HG02938 (cell line): Measurements from ENCODE around the gene FDXR.
"Not testable (repeated sequence)": the region's sequence is repeated elsewhere in the genome, so short reads cannot be mapped to it uniquely, and the experiment has no call there.

ENCODE experiments used
- ATAC-seq: cut with Tn5 transposase; IDR thresholded peaks from one replicate; pipeline ENCODE4 v1.9.1; 2021; ENCODE audit warnings: mild to moderate bottlenecking, moderate library complexity; ENCODE audit not compliant: unreplicated experiment

The FDXR gene

DNA sequence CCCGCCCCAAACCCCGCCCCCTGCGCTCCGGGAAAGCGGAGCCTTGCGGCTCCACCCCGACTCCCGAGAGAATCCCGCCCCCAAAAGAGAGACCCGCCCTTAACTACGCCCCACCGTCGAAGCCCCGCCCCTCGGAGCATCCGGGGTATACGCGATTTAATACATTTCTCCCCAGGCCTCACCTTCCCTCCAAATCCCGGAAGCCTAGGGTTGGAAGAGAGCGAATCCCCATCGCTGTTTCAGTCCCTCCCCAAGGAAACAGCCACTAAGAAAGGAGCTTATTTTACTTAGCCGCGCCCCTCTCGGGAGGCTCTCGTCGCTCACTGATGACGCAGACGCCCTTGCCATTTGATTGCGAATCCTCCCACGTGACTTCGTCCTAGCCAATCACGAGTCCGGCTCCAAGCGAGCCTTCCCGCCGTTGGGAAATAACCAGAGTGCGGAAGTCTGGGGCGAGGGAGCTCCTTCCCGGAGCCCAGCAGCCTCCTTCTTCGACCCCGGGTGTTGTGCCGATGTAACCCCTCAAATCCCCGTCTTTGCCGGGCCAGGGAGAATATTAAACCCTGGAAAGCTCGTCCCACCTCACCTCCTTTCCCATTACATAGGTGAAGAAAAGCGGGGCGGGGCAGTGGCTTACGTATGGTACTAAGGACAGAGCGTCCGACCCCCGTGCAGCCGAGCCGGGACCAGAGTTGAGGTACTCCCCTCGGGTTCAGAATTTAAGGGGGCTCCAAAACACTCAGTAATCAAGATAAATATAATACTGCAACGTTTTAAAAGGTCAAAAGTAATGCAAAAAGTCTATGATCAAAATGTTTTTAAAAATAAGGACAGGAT lies 461 bp upstream of the FDXR start:
- ATAC-seq = peak; percentile 95

DNA sequence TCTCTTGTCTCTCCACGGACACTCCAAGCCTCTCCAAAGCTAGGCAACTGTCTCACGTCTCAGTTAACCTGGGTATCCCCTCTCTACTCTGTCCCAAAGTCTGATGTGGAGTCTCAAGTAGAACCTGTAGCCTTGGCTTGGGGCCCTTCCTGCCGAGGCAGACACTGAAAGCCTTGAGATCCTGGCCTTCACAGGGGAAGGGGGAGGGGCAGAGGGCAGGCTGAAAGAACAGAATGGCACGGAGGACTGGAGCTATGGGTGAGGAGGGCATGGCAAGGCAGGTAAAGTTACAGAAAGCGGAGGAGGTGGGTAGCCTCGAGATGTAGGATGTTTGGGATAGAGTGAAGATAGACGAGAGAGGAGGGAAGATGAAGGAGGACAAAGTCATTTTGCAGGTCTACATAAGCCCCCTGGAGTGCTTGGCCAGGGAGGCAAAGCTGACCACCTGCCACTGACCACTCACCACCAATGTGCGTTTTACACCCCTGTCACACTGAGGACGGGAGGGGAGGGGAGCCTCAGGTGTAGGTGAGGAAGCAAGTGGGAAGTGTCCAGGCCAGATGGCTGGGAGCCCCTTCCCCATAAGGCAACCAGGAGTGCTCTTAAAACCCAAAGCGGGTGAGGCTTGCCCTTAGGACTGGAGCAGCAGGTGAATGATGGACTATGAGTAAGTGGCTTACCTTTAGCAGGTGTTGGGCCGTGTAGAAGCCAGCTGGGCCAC lies 1.3 kb downstream of the FDXR start:
- ATAC-seq = no peak

DNA sequence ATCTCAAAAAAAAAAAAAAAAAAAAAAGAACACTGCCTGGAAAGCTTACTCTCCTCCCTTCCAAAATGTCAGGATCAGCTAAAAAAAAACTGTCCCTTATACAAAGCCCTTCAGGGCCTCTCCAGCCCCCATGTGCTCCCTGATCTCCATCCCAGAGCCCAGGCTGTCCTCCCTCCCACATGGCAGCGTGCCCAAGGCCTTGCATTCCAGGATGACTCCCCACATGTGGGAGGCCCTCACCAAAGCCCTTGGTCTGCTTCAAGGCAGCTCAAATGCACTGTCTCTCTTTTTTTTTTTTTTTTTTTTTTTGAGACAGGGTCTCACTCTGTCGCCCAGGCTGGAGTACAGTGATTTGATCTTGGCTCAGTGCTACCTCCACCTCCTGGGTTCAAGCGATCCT lies 2.3 kb downstream of the FDXR start:
- ATAC-seq = no peak

DNA sequence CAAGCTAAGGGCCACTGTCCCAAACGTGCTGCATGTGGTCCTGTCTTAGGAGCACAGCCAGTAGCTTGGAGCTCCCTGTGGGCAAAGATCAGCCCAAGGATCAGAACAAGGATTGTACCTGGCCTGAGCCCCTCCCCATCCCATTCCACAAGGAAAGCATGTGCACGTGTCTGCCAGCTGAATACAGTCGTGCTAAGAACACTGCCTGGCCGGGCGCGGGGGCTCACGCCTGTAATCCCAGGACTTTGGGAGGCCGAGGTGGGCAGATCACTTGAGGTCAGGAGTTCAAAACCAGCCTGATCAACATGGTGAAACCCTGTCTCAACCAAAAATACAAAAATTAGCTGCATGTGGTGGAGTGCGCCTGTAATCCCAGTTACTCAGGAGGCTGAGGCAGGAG lies 2.8 kb downstream of the FDXR start:
- ATAC-seq = not testable (repeated sequence)

DNA sequence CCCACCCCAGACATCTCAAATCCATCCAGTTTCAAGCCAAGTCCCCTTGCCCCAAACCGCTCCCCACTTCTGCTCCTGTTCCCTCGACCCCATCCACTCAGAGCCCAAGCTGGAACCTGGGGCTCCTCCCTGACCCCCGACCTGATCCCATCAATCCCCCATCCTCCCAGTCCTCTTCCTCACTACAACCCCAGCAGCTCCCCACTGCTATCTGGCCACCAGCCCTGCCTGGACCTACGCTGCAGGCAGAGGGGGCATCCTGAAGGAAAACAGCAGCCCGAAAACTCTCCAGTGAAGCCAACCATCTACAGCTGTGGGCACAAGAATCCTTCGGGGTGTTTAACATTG lies 3.9 kb downstream of the FDXR start:
- ATAC-seq = no peak

DNA sequence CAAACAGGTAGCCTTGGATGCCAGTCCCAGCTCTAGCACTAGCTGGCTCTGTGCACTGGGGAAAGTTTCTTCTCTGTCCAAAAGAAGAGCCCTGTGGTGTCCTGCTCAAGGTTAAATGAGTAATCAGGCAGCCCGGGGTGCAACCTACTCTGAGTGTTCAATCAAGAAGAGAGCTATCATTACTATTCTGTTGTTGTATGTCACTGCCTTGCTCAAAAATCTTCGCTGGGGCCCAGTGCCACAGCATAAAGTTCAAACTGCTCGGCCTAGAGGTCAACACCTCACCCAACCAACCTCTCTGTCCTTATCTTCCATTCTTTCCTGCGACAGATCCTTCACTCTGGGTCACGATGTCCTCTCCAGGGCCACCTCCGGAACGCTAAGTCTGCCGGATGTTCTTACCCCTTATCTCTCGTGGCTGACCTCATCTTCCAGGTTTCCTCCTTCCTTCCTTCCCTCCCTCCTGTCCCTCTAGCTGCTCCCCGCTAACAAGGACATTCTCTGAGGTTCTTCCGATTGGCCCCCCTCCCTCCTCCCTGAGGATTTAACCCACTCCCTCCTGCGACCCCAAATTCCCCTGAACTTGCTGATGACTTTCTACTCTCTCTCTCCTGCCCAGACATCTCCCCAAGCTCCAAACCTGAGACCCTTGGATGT lies 4.4 kb downstream of the FDXR start:
- no peak for ATAC-seq

DNA sequence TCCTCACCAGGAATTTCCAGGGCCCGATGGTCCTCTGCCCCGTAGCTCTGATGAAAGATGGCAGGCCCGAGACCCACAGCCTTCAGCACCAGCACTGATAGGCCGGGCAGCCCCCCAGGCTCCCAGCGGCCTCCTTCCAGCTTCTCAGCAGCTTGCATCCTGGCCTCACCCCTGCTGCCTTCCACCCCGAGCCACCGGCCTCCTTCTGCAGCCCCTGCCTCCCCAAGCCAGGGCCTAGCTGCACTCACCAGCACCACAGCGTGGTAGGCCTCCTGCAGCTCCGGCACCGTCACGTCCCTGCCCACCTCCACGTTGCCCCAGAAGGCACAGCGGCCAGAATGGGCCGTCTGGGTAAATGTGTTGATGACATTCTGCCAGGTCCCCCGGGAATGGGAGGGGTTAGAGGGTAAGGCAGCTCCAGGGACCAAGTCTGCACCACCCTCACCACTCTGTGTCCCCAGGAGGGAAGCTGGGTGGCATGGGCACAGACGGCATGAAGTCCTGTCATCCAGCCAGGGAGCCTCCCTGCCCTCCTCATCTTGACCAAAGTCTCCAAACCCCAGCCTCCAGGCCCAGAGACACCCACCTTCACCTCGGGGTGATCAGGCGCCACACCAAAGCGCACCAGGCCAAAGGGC lies 6.5 kb downstream of the FDXR start:
- no peak for ATAC-seq

DNA sequence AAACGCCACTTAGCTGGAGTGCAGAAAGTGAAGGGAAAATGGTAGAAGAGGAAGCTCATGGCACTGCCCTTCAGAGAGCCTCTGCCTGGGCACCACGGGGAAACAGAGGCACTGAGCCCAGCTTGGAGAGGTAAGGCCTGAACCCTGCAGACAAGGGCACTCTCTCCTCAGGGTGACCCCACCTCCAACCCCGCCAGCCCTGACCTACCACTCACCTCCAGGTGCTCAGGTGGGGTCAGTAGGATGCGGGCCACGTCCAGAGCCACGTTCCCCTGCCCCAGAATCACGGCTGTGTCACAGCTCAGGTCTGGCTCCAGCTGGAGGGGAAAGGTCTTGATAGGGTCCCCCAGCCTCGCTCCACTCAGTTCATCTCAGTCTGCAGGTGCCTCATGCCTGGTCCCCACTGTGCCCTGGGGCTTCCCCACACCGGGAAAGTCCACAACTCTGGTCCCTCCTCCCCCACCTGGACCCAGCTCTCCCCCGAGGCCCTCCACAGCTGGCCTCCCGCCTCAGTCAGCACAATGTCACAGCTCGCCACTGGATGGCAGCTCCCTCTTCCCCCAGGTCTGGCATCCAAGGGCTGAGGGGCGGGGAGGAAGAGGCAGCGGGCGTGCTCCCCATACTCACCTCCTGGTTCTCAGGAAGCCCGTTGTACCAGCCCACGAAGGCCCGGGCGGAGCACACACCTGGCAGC lies 7.1 kb downstream of the FDXR start:
- no peak for ATAC-seq

DNA sequence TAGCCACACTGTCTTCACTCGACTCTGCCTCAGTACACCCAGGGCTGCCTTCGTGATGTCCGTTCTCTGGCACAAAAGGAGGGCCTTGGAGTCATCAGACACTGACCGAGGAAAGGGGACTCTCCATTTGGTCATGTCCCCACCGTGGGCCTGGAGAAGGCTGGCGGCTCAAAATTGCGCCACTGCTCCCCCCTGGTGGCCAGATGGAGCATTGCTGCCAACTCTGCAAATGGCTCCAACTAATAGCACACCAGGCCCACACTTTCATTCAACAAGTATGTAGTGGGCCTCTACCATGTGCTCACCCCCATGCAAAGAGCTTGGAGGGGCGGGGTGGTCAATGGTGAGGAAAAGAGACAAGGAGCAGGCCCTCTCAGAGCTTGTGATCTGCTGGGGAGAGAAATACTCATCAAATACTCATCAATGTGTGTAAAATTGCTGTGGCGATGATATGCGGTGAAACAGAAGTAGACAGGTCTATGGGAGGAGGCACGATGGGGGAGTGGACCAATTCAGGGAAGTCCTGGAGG lies 7.9 kb downstream of the FDXR start:
- ATAC-seq = no peak

DNA sequence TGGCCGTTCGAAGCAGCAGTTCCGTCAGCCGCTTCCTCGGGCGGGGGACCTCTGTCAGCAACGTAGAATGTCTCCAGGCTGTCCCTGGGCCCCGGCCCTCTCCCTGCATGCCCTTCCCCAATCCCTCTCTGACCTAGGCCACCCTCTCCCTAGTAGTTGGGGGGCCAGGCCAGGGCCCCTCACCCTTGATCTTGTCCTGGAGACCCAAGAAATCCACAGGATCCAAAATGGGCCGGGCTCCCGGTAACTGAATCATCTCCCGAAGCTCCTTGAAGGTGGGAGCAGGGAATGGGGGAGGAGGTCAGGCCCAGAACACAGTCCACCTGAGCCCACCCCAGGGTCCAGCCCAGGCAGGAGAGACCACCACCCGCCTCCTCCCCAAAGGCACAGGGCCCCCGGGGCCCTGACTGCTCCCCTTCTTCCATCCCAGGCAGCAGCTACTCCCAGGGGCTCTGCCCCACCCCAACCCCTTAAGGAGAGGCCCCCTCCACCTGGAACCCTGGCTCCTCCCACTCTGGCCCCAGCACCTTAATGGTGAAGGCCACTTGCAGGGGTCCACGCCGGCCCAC lies 8.4 kb downstream of the FDXR start:
- no peak for ATAC-seq

DNA sequence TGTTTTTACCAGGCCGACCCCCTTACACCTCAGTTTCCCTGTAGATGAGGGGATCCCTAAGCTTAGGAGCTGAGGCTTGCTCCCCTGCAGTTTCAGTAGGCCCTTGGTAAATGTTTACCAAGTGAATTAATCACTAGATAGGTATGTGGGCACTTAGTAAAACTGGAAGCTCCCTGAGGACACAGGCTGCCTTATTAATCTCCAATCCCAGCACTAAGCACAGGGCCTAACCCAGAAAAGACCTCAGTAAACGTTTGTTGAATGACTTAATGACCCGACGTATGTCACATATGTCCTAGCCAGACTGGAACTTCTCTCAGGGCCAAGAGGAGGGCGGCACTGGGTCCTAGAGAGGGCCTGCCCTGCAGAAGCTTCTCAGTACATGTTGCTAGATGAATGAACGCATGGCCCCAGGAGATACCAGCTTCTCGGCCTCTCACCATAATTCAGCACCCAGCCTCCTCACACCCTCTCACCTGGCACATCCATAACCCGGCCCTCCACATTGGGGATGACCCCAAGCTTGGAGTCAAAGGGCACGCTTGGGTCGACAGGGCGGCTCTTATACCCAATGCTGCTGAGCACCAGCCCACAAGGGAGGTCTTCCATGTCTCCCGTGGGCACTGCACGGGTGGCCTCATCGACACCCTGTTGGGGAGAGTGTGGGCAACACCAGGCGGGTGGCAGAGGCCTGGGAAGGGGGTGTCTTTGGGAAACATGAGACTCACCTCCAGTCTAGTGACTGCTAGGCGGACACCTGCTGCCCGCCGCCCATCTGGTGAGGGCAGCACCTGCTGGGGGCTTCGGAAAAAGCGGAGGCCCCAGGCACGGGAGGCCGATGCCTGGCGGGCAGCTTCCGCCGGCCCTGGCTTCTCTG lies 9.1 kb downstream of the FDXR start:
- no peak for ATAC-seq

DNA sequence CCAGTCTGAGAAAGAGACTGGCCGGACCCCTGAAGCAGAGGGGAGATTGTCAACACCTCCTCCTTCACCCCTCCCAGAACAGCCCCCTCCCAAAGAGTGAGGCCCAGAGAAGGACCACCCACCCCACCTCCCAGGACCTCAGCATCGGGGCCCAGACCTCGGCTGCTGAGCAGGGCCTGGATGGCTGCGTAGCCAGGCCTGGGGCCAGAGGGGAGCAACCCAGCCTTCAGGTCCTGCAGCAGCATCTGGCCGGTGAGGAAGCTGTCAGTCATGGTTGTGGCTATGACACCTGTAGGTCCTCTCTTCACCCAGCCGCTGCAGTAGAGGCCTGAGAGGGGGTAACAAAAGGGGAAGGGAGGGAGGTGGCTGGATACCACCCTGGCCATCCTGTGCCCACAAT lies 9.9 kb downstream of the FDXR start:
- ATAC-seq = no peak

DNA sequence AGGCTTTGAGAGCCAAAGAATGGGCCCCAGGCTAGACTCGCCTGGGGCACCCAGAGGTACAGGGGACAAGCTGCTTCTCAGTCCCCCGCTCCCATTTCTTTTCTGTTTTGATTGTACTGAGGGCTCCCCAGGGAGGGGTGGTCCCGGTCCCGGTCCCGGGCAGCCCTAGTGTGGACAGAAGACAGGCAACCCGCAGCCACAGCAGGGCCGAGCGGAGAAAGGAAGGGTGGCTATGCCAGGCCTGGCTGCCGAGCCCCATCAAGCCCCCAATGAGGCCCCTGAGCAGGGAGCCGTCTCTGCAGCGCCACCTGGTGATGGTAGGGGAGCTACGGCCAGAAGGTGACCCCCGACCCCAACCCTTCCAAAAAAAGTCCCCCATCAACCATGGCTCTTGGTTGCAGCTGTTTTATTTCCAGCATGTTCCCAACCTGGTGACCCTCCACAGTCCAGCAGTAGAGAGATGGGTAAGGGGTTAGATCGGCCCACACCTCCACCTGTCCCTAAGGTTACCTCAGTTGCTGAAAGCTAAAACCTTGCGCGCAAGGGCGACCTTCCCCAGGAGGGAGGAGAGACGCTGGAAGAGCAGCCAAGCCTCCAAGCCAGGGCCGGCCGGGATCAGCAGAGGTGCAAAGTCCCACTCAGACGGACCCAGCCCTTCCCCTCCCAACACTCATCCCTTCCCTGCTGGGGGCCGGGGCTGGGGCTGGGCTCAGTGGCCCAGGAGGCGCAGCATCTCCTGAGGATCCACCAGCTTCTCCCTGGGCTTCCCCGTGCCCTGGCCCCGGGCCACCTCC lies 10.5 kb downstream of the FDXR start:
- ATAC-seq = no peak

DNA sequence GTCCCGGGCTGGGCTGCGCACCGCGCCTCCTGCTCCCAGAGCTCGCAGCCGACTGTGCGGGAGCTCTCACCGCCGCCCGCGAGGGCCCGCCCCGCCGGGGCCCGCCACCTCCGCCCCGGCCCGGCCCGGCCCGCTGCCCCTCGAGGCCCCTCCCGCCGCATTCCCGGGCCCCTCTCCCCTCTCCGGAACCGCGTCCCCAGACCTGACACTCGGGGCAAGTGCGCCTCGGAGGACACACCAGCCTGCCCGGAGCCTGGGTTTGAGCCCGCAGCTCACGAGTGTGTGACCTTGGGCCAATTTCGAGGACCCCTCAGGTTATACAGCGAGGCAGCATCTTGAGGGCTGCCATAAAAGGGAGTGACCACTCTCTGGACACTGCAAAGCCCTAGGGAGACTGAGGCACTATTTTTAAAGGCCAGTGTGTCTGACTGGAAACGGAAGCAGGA lies 11.1 kb downstream of the FDXR start:
- ATAC-seq = no peak

DNA sequence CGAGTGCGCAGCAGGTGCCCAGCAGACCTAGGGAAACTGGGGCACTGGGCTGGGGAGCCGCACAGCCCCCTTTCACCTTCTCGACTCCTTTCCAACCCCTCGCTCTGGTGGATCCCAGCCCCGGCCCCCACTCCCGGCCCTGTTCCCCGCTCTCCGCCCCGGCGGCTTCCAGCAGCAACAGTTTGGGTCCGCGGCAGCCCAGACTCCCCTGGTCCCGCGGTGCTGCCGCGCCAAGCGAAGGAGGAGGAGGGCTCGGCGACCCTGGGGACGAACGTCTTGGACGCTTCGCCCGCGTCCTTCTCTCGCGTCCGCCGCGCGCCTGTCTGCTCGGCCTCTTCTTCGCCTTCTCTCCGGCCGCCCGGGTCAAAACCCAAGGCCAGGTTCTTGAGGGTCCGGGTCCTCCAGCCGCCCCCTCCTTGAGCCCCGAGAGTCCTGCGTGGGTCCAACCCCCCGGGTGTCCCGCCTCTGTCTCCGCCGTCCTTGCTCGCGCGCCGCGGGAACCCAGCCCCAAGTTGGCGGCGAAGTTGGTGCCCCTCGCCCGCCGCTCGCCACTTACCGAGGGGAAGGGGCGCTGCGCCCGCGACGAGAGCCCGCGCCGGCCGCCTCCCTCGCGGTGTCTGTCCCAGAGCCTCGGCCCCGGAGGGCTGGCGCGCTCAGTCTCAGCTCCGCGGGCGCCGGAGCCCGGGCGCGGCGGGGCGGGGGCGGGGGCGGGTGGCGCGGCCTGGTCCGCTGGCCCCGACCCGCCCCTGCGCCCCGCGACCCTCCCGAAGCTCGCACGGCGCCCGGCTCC lies 11.7 kb downstream of the FDXR start:
- ATAC-seq = no peak

DNA sequence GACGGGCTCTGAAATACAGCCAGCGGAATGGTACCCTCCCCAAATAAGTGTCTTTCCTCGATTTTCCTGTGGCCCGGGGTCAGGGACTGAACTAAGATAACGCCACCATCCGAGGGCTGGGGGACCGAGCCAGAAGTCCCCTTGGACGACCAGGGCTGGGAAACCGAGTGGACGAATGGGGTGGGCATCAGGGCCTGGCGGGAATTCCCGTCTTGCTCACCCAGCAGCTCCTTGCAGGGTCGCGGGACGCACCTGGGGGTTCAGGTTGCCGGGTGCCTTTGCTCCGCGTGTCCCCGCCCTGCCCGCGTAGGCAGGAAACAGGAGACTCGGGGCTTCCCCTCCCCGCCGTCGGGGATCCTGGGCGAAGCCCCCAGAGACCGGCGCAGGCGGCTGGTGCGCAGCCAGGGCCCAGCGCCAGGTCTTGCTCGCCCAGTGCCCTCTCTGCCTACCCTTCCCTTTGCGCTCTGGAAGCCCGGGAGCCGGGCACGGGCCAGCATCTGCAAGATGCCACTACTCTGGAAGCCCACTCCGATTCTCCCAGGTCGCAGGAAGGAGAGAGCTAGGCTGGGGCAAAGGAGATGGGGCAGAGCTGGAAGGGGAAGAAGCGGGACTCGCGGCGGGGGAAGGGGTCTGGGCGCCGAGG lies 12.4 kb downstream of the FDXR start:
- ATAC-seq = no peak
